ENCODE data around the gene ANXA5.

ANXA5 gene

GRCh38 chr4:121693450-121693849 lies 3.3 kb downstream of the ANXA5 start:
- Histone ChIP-seq H2AFZ (ENCODE audit: low read length) (no peak overlapping the region), H3K27ac (replicated peaks; ENCODE audit: low read length) (no peak overlapping the region), H2BK15ac (ENCODE audit: low read length) (no peak overlapping the region), H3K27me3 (ENCODE audit: control insufficient read depth in 3 of 3, insufficient read depth in 3 of 3, low read depth in 1 of 3, low read length in 3 of 3) (no peaks in the 10 kb centered on the region), H3K4me1 (ENCODE audit: control insufficient read depth in 2 of 2, insufficient read depth in 1 of 2, low read depth in 1 of 2, low read length in 2 of 2) (peaks cover 6 to 16% of the 10 kb centered on the region in 2 donors), H3K18ac (ENCODE audit: low read length) (no peak overlapping the region), H2BK120ac (ENCODE audit: low read depth, low read length) (no peak overlapping the region), H2AK5ac (ENCODE audit: low read depth, low read length) (no peak overlapping the region), H3K23ac (ENCODE audit: low read depth, low read length, poor library complexity) (no peak overlapping the region), H3K14ac (ENCODE audit: low read length) (no peak overlapping the region), H3K9me3 (replicated peaks in 1 of 2; ENCODE audit: control insufficient read depth in 2 of 2, insufficient read depth in 1 of 2, low read depth in 1 of 2, low read length in 2 of 2) (peaks cover 2 to 3% of the 10 kb centered on the region in 2 donors), H3K4ac (ENCODE audit: low read length) (no peak overlapping the region), H3K79me1 (ENCODE audit: low read depth, low read length) (peaks cover 2% of the 10 kb centered on the region), H3K9ac (ENCODE audit: low read depth, low read length, poor library complexity) (no peak overlapping the region), H4K8ac (ENCODE audit: low read depth, low read length) (no peak overlapping the region), H3K4me3 (ENCODE audit: low read length in 2 of 2) (no peak overlapping the region), H2BK5ac (ENCODE audit: low read length) (no peak overlapping the region), H3K4me2 (ENCODE audit: insufficient read depth, low read length, poor library complexity, severe bottlenecking) (no peak overlapping the region), H3K36me3 (replicated peaks in 1 of 2; ENCODE audit: control insufficient read depth in 2 of 2, insufficient read depth in 2 of 2, low read length in 2 of 2) (peaks cover 2 to 43% of the 10 kb centered on the region in 2 donors), H2BK12ac (ENCODE audit: low read length) (no peak overlapping the region), H4K91ac (ENCODE audit: low read depth, low read length, poor library complexity) (no peak overlapping the region)
- no peak for DNase-seq (ENCODE audit: low spot score)
- no CpG with 5 or more reads among the region's 2 CpGs for WGBS, 2 donors (ENCODE audit: extremely low coverage in 2 of 2, insufficient read length in 2 of 2, insufficient replicate concordance in 1 of 2)

DNA sequence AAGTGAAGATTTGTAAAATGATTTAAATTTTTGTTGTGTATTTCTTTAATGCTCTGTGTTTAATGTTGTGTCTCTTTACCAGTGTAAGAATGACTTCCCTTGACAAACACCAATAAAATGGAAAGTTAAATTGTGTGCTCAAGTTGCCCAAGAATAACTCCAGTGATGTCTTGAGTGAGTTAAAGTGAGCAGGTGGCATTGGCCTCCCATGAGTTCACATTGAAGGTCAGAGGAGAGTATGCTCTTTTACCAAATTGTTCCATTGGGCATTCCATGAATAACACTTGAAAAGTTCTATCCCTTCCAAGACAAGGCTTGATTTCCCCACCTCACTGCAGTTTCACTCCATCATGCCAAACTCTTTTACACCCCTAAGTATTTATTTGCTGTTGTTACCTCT lies 4.5 kb downstream of the ANXA5 start:
- no peak overlapping the region for H2AFZ ChIP-seq (ENCODE audit: low read length)
- H3K27me3 ChIP-seq (ENCODE audit: control insufficient read depth in 3 of 3, insufficient read depth in 3 of 3, low read depth in 1 of 3, low read length in 3 of 3): no peaks in the 10 kb centered on the region
- peaks cover 2% of the 10 kb centered on the region for H3K79me1 ChIP-seq (ENCODE audit: low read depth, low read length)
- H2BK12ac ChIP-seq (ENCODE audit: low read length): no peak overlapping the region
- no peak overlapping the region for H4K8ac ChIP-seq (ENCODE audit: low read depth, low read length)
- H3K36me3 ChIP-seq (replicated peaks in 1 of 2; ENCODE audit: control insufficient read depth in 2 of 2, insufficient read depth in 2 of 2, low read length in 2 of 2): peaks cover 3 to 51% of the 10 kb centered on the region in 2 donors
- peaks cover 6 to 12% of the 10 kb centered on the region in 2 donors for H3K4me1 ChIP-seq (ENCODE audit: control insufficient read depth in 2 of 2, insufficient read depth in 1 of 2, low read depth in 1 of 2, low read length in 2 of 2)
- H3K18ac ChIP-seq (ENCODE audit: low read length): no peak overlapping the region
- H2BK15ac ChIP-seq (ENCODE audit: low read length): no peak overlapping the region
- no peak overlapping the region for H2BK120ac ChIP-seq (ENCODE audit: low read depth, low read length)
- no peak overlapping the region for H3K23ac ChIP-seq (ENCODE audit: low read depth, low read length, poor library complexity)
- DNase-seq (ENCODE audit: low spot score): no peak
- no peak overlapping the region for H3K27ac ChIP-seq (replicated peaks; ENCODE audit: low read length)
- H3K4me2 ChIP-seq (ENCODE audit: insufficient read depth, low read length, poor library complexity, severe bottlenecking): no peak overlapping the region
- no peak overlapping the region for H3K4me3 ChIP-seq (ENCODE audit: low read length in 2 of 2)
- no peak overlapping the region for H2AK5ac ChIP-seq (ENCODE audit: low read depth, low read length)
- no peak overlapping the region for H4K91ac ChIP-seq (ENCODE audit: low read depth, low read length, poor library complexity)
- H3K9me3 ChIP-seq (replicated peaks in 1 of 2; ENCODE audit: control insufficient read depth in 2 of 2, insufficient read depth in 1 of 2, low read depth in 1 of 2, low read length in 2 of 2): peaks cover 2 to 3% of the 10 kb centered on the region in 2 donors
- no peak overlapping the region for H3K9ac ChIP-seq (ENCODE audit: low read depth, low read length, poor library complexity)
- H3K4ac ChIP-seq (ENCODE audit: low read length): no peak overlapping the region
- no peak overlapping the region for H2BK5ac ChIP-seq (ENCODE audit: low read length)
- no peak overlapping the region for H3K14ac ChIP-seq (ENCODE audit: low read length)

DNA sequence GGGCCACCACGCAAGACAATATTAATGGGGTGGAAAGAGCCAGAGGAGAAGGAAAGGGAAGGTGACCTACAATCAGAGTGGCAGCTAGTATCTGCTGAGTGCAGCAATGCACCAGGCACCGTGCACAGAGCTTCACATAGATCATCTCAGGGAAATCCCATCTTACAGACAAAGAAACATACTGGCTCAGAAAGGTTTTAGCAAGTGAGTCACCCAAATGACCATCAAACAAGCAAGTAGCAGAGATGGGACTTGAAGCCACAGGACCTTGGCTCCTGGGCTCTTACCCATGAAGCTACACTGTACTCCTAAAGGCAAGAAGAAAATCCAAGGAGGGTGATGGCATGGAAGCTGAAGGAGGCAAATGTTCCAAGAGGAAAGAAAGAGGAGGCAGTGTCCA lies 6.8 kb downstream of the ANXA5 start:
- WGBS, 2 donors (ENCODE audit: extremely low coverage in 2 of 2, insufficient read length in 2 of 2, insufficient replicate concordance in 1 of 2): no CpG with 5 or more reads among the region's 2 CpGs
- no peak for DNase-seq (ENCODE audit: low spot score)

GRCh38 chr4:121688701-121689100 lies 8.1 kb downstream of the ANXA5 start:
- H3K79me1 ChIP-seq (ENCODE audit: low read depth, low read length): peaks cover 2% of the 10 kb centered on the region
- H3K9me3 ChIP-seq (replicated peaks in 1 of 2; ENCODE audit: control insufficient read depth in 2 of 2, insufficient read depth in 1 of 2, low read depth in 1 of 2, low read length in 2 of 2): peaks cover 2 to 3% of the 10 kb centered on the region in 2 donors
- H2BK5ac ChIP-seq (ENCODE audit: low read length): no peak overlapping the region
- H3K4me1 ChIP-seq (ENCODE audit: control insufficient read depth in 2 of 2, insufficient read depth in 1 of 2, low read depth in 1 of 2, low read length in 2 of 2): peaks cover 6 to 9% of the 10 kb centered on the region in 2 donors
- no peak overlapping the region for H2AFZ ChIP-seq (ENCODE audit: low read length)
- DNase-seq (ENCODE audit: low spot score): no peak
- no peak overlapping the region for H3K23ac ChIP-seq (ENCODE audit: low read depth, low read length, poor library complexity)
- H3K9ac ChIP-seq (ENCODE audit: low read depth, low read length, poor library complexity): no peak overlapping the region
- no peak overlapping the region for H2BK15ac ChIP-seq (ENCODE audit: low read length)
- no peaks in the 10 kb centered on the region for H3K27me3 ChIP-seq (ENCODE audit: control insufficient read depth in 3 of 3, insufficient read depth in 3 of 3, low read depth in 1 of 3, low read length in 3 of 3)
- WGBS, 2 donors (ENCODE audit: extremely low coverage in 2 of 2, insufficient read length in 2 of 2, insufficient replicate concordance in 1 of 2): no CpG with 5 or more reads among the region's 2 CpGs
- peaks cover 10 to 68% of the 10 kb centered on the region in 2 donors for H3K36me3 ChIP-seq (replicated peaks in 1 of 2; ENCODE audit: control insufficient read depth in 2 of 2, insufficient read depth in 2 of 2, low read length in 2 of 2)
- no peak overlapping the region for H3K27ac ChIP-seq (replicated peaks; ENCODE audit: low read length)
- H4K8ac ChIP-seq (ENCODE audit: low read depth, low read length): no peak overlapping the region
- no peak overlapping the region for H4K91ac ChIP-seq (ENCODE audit: low read depth, low read length, poor library complexity)
- H3K18ac ChIP-seq (ENCODE audit: low read length): no peak overlapping the region
- no peak overlapping the region for H2AK5ac ChIP-seq (ENCODE audit: low read depth, low read length)
- no peak overlapping the region for H3K14ac ChIP-seq (ENCODE audit: low read length)
- no peak overlapping the region for H3K4ac ChIP-seq (ENCODE audit: low read length)
- H3K4me2 ChIP-seq (ENCODE audit: insufficient read depth, low read length, poor library complexity, severe bottlenecking): no peak overlapping the region
- H2BK12ac ChIP-seq (ENCODE audit: low read length): no peak overlapping the region
- no peak overlapping the region for H3K4me3 ChIP-seq (ENCODE audit: low read length in 2 of 2)
- H2BK120ac ChIP-seq (ENCODE audit: low read depth, low read length): no peak overlapping the region

More for the DNA sequence above, 6.8 kb downstream of the ANXA5 start:
- H3K4ac ChIP-seq (ENCODE audit: low read length): no peak overlapping the region
- H3K4me3 ChIP-seq (ENCODE audit: low read length in 2 of 2): no peak overlapping the region
- no peak overlapping the region for H2AK5ac ChIP-seq (ENCODE audit: low read depth, low read length)
- H3K27ac ChIP-seq (replicated peaks; ENCODE audit: low read length): no peak overlapping the region
- no peak overlapping the region for H3K18ac ChIP-seq (ENCODE audit: low read length)
- H3K36me3 ChIP-seq (replicated peaks in 1 of 2; ENCODE audit: control insufficient read depth in 2 of 2, insufficient read depth in 2 of 2, low read length in 2 of 2): peaks cover 9 to 63% of the 10 kb centered on the region in 2 donors
- H3K79me1 ChIP-seq (ENCODE audit: low read depth, low read length): peaks cover 2% of the 10 kb centered on the region
- peaks cover 6 to 9% of the 10 kb centered on the region in 2 donors for H3K4me1 ChIP-seq (ENCODE audit: control insufficient read depth in 2 of 2, insufficient read depth in 1 of 2, low read depth in 1 of 2, low read length in 2 of 2)
- H2BK15ac ChIP-seq (ENCODE audit: low read length): no peak overlapping the region
- H2BK5ac ChIP-seq (ENCODE audit: low read length): no peak overlapping the region
- H3K14ac ChIP-seq (ENCODE audit: low read length): no peak overlapping the region
- H3K4me2 ChIP-seq (ENCODE audit: insufficient read depth, low read length, poor library complexity, severe bottlenecking): no peak overlapping the region
- H3K9me3 ChIP-seq (replicated peaks in 1 of 2; ENCODE audit: control insufficient read depth in 2 of 2, insufficient read depth in 1 of 2, low read depth in 1 of 2, low read length in 2 of 2): peaks cover 2 to 3% of the 10 kb centered on the region in 2 donors
- H3K27me3 ChIP-seq (ENCODE audit: control insufficient read depth in 3 of 3, insufficient read depth in 3 of 3, low read depth in 1 of 3, low read length in 3 of 3): no peaks in the 10 kb centered on the region
- H4K8ac ChIP-seq (ENCODE audit: low read depth, low read length): no peak overlapping the region
- H4K91ac ChIP-seq (ENCODE audit: low read depth, low read length, poor library complexity): no peak overlapping the region
- H2AFZ ChIP-seq (ENCODE audit: low read length): no peak overlapping the region
- no peak overlapping the region for H3K23ac ChIP-seq (ENCODE audit: low read depth, low read length, poor library complexity)
- no peak overlapping the region for H2BK120ac ChIP-seq (ENCODE audit: low read depth, low read length)
- H3K9ac ChIP-seq (ENCODE audit: low read depth, low read length, poor library complexity): no peak overlapping the region
- no peak overlapping the region for H2BK12ac ChIP-seq (ENCODE audit: low read length)

All from neuronal stem cell (in vitro differentiated cells).